CD4-positive, alpha-beta T cell treated with Interleukin-12 subunit alpha and Interleukin-12 subunit beta, for 1 hour (primary cell): ENCODE measurements around the gene MTARC1.
A peak's percentile ranks its signal among the peaks of the same experiment; 100 is the strongest.

ENCODE experiments used
- DNase-seq: peaks from one replicate; pipeline ENCODE4 v3.0.0-alpha.2; 2020

The MTARC1 gene

GRCh38 chr1:220772846-220773245, 13.9 kb upstream of the MTARC1 start:
- no peak for DNase-seq

GRCh38 chr1:220775240-220775853, 11.4 kb upstream of the MTARC1 start:
- DNase-seq = peak; percentile 24

- no peak for DNase-seq
Observed at GRCh38 chr1:220776254-220776653, 10.5 kb upstream of the MTARC1 start.

- peak; percentile 53 for DNase-seq
Observed at GRCh38 chr1:220776720-220777326, 9.9 kb upstream of the MTARC1 start.

GRCh38 chr1:220783453-220783852, 3.3 kb upstream of the MTARC1 start:
- no peak for DNase-seq

GRCh38 chr1:220784751-220785150, 2.0 kb upstream of the MTARC1 start:
- no peak for DNase-seq

GRCh38 chr1:220785166-220786056, 1.3 kb upstream of the MTARC1 start:
- no peak for DNase-seq

- DNase-seq = no peak
Observed at GRCh38 chr1:220786057-220786336, 716 bp upstream of the MTARC1 start.

GRCh38 chr1:220787069-220787619, 431 bp downstream of the MTARC1 start:
- DNase-seq = no peak

GRCh38 chr1:220788900-220789299, 2.2 kb downstream of the MTARC1 start:
- DNase-seq = no peak

GRCh38 chr1:220789532-220790147, 2.9 kb downstream of the MTARC1 start:
- no peak for DNase-seq

GRCh38 chr1:220791285-220791684, 4.6 kb downstream of the MTARC1 start:
- DNase-seq = no peak

- no peak for DNase-seq
Observed at GRCh38 chr1:220791956-220792355, 5.2 kb downstream of the MTARC1 start.

- DNase-seq = no peak
Observed at GRCh38 chr1:220796530-220796929, 9.8 kb downstream of the MTARC1 start.

- DNase-seq = no peak
Observed at GRCh38 chr1:220797044-220797443, 10.3 kb downstream of the MTARC1 start.

- DNase-seq = no peak
Observed at GRCh38 chr1:220797553-220797952, 10.8 kb downstream of the MTARC1 start.

- DNase-seq = no peak
Observed at GRCh38 chr1:220798338-220798737, 11.6 kb downstream of the MTARC1 start.

GRCh38 chr1:220800262-220800661, 13.5 kb downstream of the MTARC1 start:
- no peak for DNase-seq

- DNase-seq = peak; percentile 13
Observed at GRCh38 chr1:220803401-220804201, 16.9 kb downstream of the MTARC1 start.

GRCh38 chr1:220804202-220804586, 17.5 kb downstream of the MTARC1 start:
- DNase-seq = no peak

- no peak for DNase-seq
Observed at GRCh38 chr1:220806408-220806807, 19.7 kb downstream of the MTARC1 start.

GRCh38 chr1:220807726-220808125, 21.0 kb downstream of the MTARC1 start:
- DNase-seq = no peak
